Measurements from ENCODE around the gene RBM20. TPM values are rescaled to one million over a fixed set of nuclear protein-coding genes. Genes with fewer than 3 reads are reported as not detected.
"Not testable (repeated sequence)": the region's sequence is repeated elsewhere in the genome, so short reads cannot be mapped to it uniquely, and the experiment has no call there.

RBM20 gene
- total RNA-seq, 2 experiments from 2014 or later: 0.40 to 0.50 TPM

GRCh38 chr10:110704906-110705476 lies 60.9 kb downstream of the RBM20 start:
- Mint-ChIP-seq H3K27me3 (ENCODE audit: low read depth) (no peaks in the 10 kb centered on the region), H3K27ac (no peak overlapping the region), H3K4me1 (ENCODE audit: low read depth) (peaks cover 3% of the 10 kb centered on the region), H3K4me3 (no peak overlapping the region), H3K36me3 (ENCODE audit: low read depth) (no peaks in the 10 kb centered on the region), H3K9me3 (no peaks in the 10 kb centered on the region)
- intact Hi-C loops (cut with micrococcal nuclease): no loop called here
- CTCF ChIA-PET: no interaction called here
- DNase-seq: no peak

GRCh38 chr10:110705596-110705995 lies 61.5 kb downstream of the RBM20 start:
- H3K36me3 Mint-ChIP-seq (ENCODE audit: low read depth); H3K9me3 Mint-ChIP-seq; intact Hi-C loops (cut with micrococcal nuclease); DNase-seq; H3K4me3 Mint-ChIP-seq; H3K27me3 Mint-ChIP-seq (ENCODE audit: low read depth); H3K4me1 Mint-ChIP-seq (ENCODE audit: low read depth); H3K27ac Mint-ChIP-seq: not testable (repeated sequence)
- CTCF ChIA-PET: interaction anchor here (1.4 kb wide), 1 partner anchor 33 kb away, joined by 5 read pairs; no protein-coding TSS in a partner anchor

GRCh38 chr10:110706690-110707098 lies 62.6 kb downstream of the RBM20 start:
- intact Hi-C loops (cut with micrococcal nuclease): no loop called here
- Mint-ChIP-seq H3K27me3 (ENCODE audit: low read depth) (no peaks in the 10 kb centered on the region), H3K4me1 (ENCODE audit: low read depth) (no peaks in the 10 kb centered on the region), H3K4me3 (no peak overlapping the region), H3K36me3 (ENCODE audit: low read depth) (no peaks in the 10 kb centered on the region), H3K27ac (no peak overlapping the region), H3K9me3 (no peaks in the 10 kb centered on the region)
- DNase-seq: no peak
- CTCF ChIA-PET: interaction anchor here (0.6 to 1.4 kb wide), 5 partner anchors 11 to 553 kb away, joined by 3 to 5 read pairs (median 4); no protein-coding TSS in a partner anchor

GRCh38 chr10:110708776-110709443 lies 64.8 kb downstream of the RBM20 start:
- intact Hi-C loops (cut with micrococcal nuclease): no loop called here
- CTCF ChIA-PET: no interaction called here

GRCh38 chr10:110709444-110709828 lies 65.3 kb downstream of the RBM20 start:
- no peak overlapping the region for H3K4me3 Mint-ChIP-seq
- intact Hi-C loops (cut with micrococcal nuclease): no loop called here

More at GRCh38 chr10:110708776-110709443, 64.8 kb downstream of the RBM20 start:
- Mint-ChIP-seq H3K4me1 (ENCODE audit: low read depth) (no peaks in the 10 kb centered on the region), H3K27ac (no peak overlapping the region), H3K27me3 (ENCODE audit: low read depth) (no peaks in the 10 kb centered on the region), H3K9me3 (no peaks in the 10 kb centered on the region), H3K36me3 (ENCODE audit: low read depth) (no peaks in the 10 kb centered on the region), H3K4me3 (no peak overlapping the region)
- no peak for DNase-seq

GRCh38 chr10:110709964-110710587 lies 65.9 kb downstream of the RBM20 start:
- Mint-ChIP-seq H3K36me3 (ENCODE audit: low read depth) (no peaks in the 10 kb centered on the region), H3K4me1 (ENCODE audit: low read depth) (no peaks in the 10 kb centered on the region), H3K27ac (no peak overlapping the region), H3K27me3 (ENCODE audit: low read depth) (no peaks in the 10 kb centered on the region), H3K9me3 (no peaks in the 10 kb centered on the region), H3K4me3 (no peak overlapping the region)
- DNase-seq: no peak
- intact Hi-C loops (cut with micrococcal nuclease): no loop called here
- CTCF ChIA-PET: no interaction called here

More at GRCh38 chr10:110709444-110709828, 65.3 kb downstream of the RBM20 start:
- no peaks in the 10 kb centered on the region for H3K4me1 Mint-ChIP-seq (ENCODE audit: low read depth)
- no peaks in the 10 kb centered on the region for H3K9me3 Mint-ChIP-seq
- CTCF ChIA-PET: no interaction called here
- H3K27me3 Mint-ChIP-seq (ENCODE audit: low read depth): no peaks in the 10 kb centered on the region
- DNase-seq: no peak
- H3K27ac Mint-ChIP-seq: no peak overlapping the region
- no peaks in the 10 kb centered on the region for H3K36me3 Mint-ChIP-seq (ENCODE audit: low read depth)

- H3K27ac Mint-ChIP-seq: no peak overlapping the region
- no peak for DNase-seq
- intact Hi-C loops (cut with micrococcal nuclease): no loop called here
- H3K27me3 Mint-ChIP-seq (ENCODE audit: low read depth): no peaks in the 10 kb centered on the region
- no peaks in the 10 kb centered on the region for H3K4me1 Mint-ChIP-seq (ENCODE audit: low read depth)
- H3K9me3 Mint-ChIP-seq: no peaks in the 10 kb centered on the region
- H3K4me3 Mint-ChIP-seq: no peak overlapping the region
- no peaks in the 10 kb centered on the region for H3K36me3 Mint-ChIP-seq (ENCODE audit: low read depth)
- CTCF ChIA-PET: interaction anchor here (0.6 kb wide), 1 partner anchor 688 kb away, joined by 4 read pairs; no protein-coding TSS in a partner anchor
Observed at GRCh38 chr10:110710621-110711020, 66.5 kb downstream of the RBM20 start.

GRCh38 chr10:110711382-110711781 lies 67.2 kb downstream of the RBM20 start:
- no peaks in the 10 kb centered on the region for H3K27me3 Mint-ChIP-seq (ENCODE audit: low read depth)
- H3K9me3 Mint-ChIP-seq: no peaks in the 10 kb centered on the region
- H3K36me3 Mint-ChIP-seq (ENCODE audit: low read depth): no peaks in the 10 kb centered on the region
- DNase-seq: no peak
- CTCF ChIA-PET: interaction anchor here (0.6 kb wide), 1 partner anchor 689 kb away, joined by 4 read pairs; no protein-coding TSS in a partner anchor
- intact Hi-C loops (cut with micrococcal nuclease): no loop called here
- H3K4me3 Mint-ChIP-seq: no peak overlapping the region
- no peaks in the 10 kb centered on the region for H3K4me1 Mint-ChIP-seq (ENCODE audit: low read depth)
- H3K27ac Mint-ChIP-seq: no peak overlapping the region

- Mint-ChIP-seq H3K4me1 (ENCODE audit: low read depth) (no peaks in the 10 kb centered on the region), H3K27me3 (ENCODE audit: low read depth) (no peaks in the 10 kb centered on the region), H3K27ac (no peak overlapping the region), H3K9me3 (no peaks in the 10 kb centered on the region), H3K4me3 (no peak overlapping the region), H3K36me3 (ENCODE audit: low read depth) (no peaks in the 10 kb centered on the region)
- intact Hi-C loops (cut with micrococcal nuclease): no loop called here
- CTCF ChIA-PET: no interaction called here
- no peak for DNase-seq
Observed at GRCh38 chr10:110714356-110714755, 70.2 kb downstream of the RBM20 start.

GRCh38 chr10:110717781-110718589 lies 73.8 kb downstream of the RBM20 start:
- H3K27me3 Mint-ChIP-seq (ENCODE audit: low read depth): no peaks in the 10 kb centered on the region
- no peaks in the 10 kb centered on the region for H3K36me3 Mint-ChIP-seq (ENCODE audit: low read depth)
- CTCF ChIA-PET: interaction anchor here (1.0 kb wide), 1 partner anchor 12 kb away, joined by 4 read pairs; no protein-coding TSS in a partner anchor
- H3K4me3 Mint-ChIP-seq: no peak overlapping the region
- no peak overlapping the region for H3K27ac Mint-ChIP-seq
- no peak for DNase-seq
- no peaks in the 10 kb centered on the region for H3K9me3 Mint-ChIP-seq
- peaks cover 5% of the 10 kb centered on the region for H3K4me1 Mint-ChIP-seq (ENCODE audit: low read depth)
- intact Hi-C loops (cut with micrococcal nuclease): no loop called here

GRCh38 chr10:110721406-110722038 lies 77.4 kb downstream of the RBM20 start:
- H3K4me1 Mint-ChIP-seq (ENCODE audit: low read depth): peaks cover 39% of the 10 kb centered on the region
- DNase-seq: no peak
- CTCF ChIA-PET: no interaction called here
- H3K36me3 Mint-ChIP-seq (ENCODE audit: low read depth): no peaks in the 10 kb centered on the region
- no peaks in the 10 kb centered on the region for H3K9me3 Mint-ChIP-seq
- intact Hi-C loops (cut with micrococcal nuclease): loop anchor here (5.0 kb wide), 1 partner anchor 414 kb away; no protein-coding TSS in a partner anchor
- no peak overlapping the region for H3K27ac Mint-ChIP-seq
- H3K27me3 Mint-ChIP-seq (ENCODE audit: low read depth): no peaks in the 10 kb centered on the region
- H3K4me3 Mint-ChIP-seq: no peak overlapping the region
